Stimulated activated CD8-positive, alpha-beta memory T cell treated with anti-CD3 and anti-CD28 coated beads, Interleukin-12 subunit alpha, Interleukin-12 subunit beta, amount 100 ng/mL, for 24 hours (primary cell): ENCODE measurements around the gene IL1RAPL1.
"Not testable (repeated sequence)": the region's sequence is repeated elsewhere in the genome, so short reads cannot be mapped to it uniquely, and the experiment has no call there.

Source experiments
- DNase-seq: peaks from one replicate; pipeline ENCODE4 v3.0.0-alpha.2; 2020; ENCODE audit errors: extremely low read depth

Gene IL1RAPL1

GRCh38 chrX:28787206-28787605 lies 200.0 kb downstream of the IL1RAPL1 start:
- no peak for DNase-seq

DNA sequence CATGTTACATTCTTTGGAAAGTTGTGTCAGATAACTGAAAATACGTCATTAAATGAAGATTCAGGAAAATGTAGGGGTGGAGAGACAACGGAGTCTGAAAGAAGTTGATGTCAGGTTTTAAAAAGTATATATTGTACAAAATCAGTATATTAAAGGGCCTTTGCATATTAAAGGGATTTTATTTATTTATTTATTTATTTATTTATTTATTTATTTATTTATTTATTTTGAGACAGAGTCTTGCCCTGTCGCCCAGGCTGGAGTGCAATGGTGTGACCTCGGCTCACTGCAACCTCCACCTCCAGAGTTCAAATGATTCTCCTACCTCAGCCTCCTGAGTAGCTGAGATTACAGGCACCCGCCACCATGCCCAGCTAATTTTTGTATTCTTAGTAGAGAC lies 213.4 kb downstream of the IL1RAPL1 start:
- not testable (repeated sequence) for DNase-seq

GRCh38 chrX:28802625-28803024 lies 215.4 kb downstream of the IL1RAPL1 start:
- no peak for DNase-seq

DNA sequence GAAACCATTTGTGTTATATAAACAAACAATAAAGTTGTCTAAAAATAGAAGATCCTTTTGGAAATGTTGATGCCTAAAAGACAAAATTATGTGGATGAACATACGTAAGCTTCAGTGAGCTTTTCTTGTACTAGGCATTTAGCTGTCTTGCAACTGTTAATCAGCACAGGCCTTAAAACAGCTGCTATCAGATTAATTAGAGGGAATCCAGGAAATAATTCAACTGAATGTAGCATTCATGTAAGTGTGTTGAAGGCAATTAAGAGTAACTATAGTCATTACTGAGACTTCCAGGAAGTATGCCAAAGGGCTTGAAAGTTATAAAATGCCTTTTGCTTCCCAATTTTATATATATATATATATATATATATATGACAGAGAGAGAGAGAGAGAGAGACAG lies 248.7 kb downstream of the IL1RAPL1 start:
- DNase-seq = no peak

DNA sequence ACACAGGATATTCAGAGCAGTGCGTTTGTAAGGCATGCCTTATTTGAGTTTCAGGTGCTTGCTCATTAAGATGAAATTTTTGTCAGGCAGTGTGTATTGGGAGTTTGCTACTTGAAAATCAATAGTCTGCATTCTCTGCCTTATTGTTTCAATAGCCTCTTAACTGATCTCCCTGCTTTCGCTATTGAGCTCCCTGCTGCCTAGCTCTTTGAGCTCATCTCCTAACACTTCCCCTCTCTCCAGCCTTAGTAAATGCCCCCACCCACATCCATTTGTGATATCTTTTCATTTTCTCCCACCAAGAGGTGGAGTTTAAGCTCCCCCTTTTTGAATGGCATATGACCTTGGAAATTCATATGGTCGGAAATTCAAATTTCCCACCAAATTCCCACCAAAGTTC lies 256.6 kb downstream of the IL1RAPL1 start:
- no peak for DNase-seq

DNA sequence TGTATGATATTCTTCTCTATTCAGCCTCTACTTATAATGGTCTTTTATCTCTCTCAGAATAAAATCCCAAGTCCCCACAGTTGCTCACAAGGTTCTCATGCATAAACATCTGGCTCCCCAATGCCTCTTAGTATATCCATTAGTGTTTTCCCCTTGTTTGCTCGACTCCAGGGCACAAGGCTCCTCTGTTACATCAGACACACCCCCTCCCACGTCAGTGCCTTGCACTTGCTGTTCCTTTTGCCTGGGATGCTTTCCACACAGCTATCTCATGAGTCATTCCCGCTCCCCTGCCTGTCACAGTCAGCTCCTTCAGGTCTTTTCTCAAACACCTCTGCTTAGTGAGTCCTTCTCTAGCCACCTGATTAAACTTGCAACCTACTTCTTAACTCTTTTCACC lies 260.2 kb downstream of the IL1RAPL1 start:
- DNase-seq = no peak

DNA sequence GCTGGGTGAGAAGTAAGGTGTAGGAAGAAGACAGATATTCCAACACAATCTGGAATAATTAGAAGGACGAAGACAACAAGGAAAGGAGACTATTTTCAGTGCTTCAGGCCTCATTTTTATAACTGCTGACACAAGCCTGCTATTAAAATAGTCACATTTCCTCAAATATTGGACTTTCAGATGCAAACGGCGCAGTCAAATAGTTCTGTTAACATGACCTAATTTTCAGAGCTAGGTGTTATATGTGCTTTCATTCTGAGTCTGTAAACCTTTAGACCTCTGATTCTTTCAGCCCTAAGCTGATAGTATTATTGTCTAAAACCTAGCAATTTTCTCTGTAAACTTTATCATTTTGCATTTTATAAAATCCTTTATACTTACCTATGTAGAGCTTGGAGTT lies 261.5 kb downstream of the IL1RAPL1 start:
- DNase-seq = no peak

GRCh38 chrX:28850955-28851354 lies 263.7 kb downstream of the IL1RAPL1 start:
- DNase-seq = no peak

DNA sequence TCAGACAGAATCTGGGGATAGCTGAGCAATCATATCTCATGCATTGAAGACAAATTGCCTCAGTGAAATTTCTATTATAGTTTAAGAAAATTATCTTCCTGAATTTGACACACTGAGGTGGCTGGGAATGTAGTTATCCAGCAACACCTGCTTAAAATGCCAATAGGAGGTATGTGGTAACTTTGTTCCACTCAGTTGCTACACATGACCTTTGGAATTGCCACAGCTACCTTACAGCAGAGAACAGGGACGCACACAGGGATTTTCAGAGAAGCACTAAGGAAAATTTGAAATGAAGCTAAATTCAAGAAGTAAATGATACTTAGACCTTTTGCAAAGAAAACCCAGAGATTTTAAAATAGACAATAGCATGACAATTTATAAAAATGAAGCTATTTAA lies 264.6 kb downstream of the IL1RAPL1 start:
- DNase-seq = no peak

DNA sequence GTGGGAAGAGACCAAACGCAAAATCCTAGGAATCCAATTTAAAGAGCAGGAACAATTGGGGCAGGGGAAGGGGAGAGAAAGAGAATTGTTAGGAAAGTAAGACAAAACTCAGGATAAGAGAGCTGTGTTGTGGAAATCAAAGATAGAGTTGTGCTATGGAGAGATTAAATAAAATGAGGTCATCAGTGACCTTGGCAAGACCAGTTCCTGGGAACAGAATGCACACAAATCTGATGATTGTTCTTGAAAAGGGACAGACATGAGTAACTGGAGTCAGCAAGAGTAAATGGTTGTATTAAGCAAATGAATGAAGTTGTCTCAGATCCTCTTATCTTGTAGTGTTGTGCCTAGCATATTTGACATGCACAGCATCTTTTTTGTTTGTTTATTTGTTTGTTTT lies 267.4 kb downstream of the IL1RAPL1 start:
- DNase-seq = no peak

DNA sequence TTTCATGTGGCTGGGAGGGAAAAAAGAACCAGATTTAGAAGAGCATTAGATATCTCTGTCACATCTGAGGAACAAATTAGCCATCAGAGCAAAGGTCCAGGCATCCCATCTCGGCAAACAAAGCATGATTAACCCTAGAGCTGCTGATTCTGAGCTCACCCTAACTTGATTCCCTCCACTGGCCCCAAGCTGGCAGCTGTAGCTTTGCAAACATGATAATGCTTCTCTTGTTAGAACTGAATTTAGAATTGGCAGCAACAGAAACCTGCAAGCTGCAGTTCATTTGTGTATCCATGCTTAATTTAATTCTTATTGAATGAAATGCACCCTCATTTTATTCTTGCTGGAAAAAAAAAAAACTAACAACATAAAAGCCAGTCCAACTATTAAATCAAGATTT lies 289.2 kb downstream of the IL1RAPL1 start:
- DNase-seq = no peak

DNA sequence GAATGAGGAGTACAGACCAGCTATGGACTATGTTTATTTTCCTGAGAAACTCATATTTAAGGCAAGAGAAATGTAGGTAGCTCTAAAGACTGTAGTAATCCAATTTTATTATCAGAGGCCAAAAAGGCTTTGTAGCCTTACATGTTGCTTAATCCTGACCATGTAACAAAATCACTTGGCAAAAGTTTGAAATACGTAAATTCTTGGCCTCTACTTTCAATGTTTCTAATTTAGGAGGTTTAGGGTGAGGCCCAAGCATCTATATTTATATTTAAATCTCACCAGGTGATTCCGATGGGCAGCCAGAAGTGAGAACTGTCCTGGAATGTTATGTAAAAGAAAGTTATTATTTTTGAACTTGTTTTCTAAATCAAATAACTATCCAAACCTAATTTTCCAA lies 289.7 kb downstream of the IL1RAPL1 start:
- DNase-seq = no peak

- DNase-seq = no peak
Observed at GRCh38 chrX:28880136-28880535, 292.9 kb downstream of the IL1RAPL1 start.

GRCh38 chrX:28884823-28885222 lies 297.6 kb downstream of the IL1RAPL1 start:
- no peak for DNase-seq

DNA sequence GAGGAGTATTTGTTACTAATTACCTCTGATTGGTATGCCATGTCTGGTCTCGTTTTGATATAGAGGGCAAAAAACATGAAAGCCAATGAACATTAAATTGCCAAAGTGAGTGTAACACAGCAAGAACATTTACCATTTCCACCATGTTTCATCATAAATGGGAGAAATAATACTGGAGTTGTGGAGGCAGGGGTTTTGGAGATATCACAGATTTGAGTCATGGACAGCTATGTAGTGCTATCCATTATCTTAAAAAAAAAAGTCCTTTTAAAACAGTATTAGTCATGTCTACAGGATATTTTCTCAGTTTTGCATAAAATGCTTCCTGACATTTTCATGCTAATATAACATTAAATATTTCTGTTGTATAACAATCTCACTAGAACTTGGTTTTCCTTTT lies 301.2 kb downstream of the IL1RAPL1 start:
- no peak for DNase-seq

DNA sequence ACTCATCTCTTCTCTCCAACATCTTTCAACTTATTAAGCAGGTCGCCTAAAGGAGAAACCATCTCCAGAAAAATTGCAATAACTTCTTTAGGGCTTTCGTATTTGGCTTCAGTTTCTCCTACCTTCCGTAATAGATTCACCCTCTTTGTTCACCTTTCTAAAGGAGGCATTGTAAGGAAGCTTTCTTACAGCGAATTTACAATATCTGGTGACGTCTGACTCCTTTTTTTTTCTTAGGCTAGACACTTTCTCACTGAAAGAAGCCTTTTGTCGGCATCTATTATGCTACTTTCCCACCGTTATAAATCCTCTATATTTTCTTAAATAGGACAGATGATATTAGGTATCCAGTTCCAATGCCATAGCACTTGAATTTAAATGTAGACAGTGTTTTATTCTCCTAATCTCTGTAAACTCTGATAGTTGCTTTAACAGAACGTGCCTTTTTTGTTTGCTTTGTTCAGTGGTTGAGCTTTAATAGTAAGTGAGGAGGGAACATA lies 302.4 kb downstream of the IL1RAPL1 start:
- DNase-seq = no peak

- DNase-seq = no peak
Observed at GRCh38 chrX:28901637-28902036, 314.4 kb downstream of the IL1RAPL1 start.

- DNase-seq = no peak
Observed at GRCh38 chrX:28910487-28910886, 323.2 kb downstream of the IL1RAPL1 start.

GRCh38 chrX:28920153-28920943 lies 333.1 kb downstream of the IL1RAPL1 start:
- DNase-seq = no peak

- DNase-seq = no peak
Observed at GRCh38 chrX:28922106-28922505, 334.9 kb downstream of the IL1RAPL1 start.

DNA sequence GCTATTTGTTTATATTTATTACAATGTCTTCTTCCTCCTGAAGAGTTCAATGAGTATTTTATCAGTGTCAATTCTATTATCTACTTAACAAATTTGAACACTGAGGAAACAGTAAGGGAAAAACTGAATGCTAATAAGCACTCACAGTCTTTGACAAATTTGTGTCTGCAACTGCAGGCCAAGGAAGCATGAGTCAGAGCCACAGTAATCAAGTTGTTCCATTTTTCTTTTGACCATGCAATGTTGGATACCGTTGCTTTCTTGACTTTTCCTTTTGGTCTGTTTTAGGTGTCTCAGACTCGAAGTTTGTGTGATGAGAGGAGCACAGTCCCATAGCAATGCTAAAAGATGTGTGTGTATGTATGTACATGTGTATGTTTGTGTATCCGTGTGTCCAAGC lies 359.6 kb downstream of the IL1RAPL1 start:
- no peak for DNase-seq

DNA sequence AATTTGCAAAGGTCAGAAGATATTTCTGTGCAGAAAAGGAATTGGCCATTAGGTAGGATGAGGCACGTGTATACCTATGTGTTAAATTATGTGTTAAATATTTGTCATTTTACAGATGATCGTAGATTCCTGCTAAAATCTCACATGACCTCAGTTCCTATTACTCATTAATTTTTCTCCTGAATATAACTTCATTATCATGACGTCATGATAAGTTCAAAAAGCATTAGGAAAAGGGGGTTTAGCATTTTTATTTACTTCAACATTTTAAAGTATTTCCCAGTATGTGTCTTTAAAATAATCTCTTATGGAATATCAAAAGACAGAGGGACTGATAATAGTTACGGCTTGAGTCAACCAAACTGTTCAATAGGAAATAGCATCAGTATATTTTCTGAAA lies 372.8 kb downstream of the IL1RAPL1 start:
- DNase-seq = no peak

DNA sequence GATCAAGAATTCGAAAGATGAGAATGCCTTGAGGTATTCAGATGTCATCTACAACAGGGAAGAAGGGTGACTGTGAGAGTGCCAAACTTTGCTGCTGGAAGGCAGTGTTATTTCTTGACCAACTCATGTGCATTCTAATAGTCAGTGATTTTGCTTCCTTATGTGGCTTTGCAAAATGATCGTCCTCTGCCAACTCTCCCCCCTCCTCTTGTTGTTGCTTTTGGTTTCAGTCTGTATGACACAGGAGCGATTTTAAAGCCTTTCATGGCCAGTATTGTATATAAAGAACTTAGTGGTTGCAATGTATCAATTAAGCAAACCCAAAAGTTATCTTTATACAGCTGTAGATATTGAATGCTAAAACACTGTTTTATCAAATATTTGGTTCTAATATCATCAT lies 379.1 kb downstream of the IL1RAPL1 start:
- DNase-seq = no peak

DNA sequence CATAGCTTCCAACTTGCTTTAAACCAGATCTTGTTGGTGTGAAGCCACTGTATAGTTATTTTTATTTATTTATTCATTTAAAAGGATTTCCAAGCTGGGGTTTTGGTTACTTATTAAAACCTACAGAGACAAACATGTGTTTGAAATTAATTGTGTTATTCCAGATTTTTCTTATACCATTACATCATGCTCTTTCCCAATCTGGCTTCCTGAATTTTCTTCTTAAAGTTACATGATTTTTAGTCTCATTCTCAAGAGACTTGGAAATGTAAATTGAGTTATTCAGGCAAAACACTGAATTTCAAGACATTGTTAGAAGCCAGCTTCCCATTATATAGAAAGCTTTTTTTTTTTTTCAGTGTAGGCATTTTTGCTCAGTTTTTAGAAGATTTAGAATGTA lies 381.9 kb downstream of the IL1RAPL1 start:
- DNase-seq = no peak
